ENCODE measurements around the gene GOLPH3.

GOLPH3 gene

GRCh38 chr5:32107291-32107690 lies 66.8 kb downstream of the GOLPH3 start:
- no peak for TF ChIP-seq MYC (IDR thresholded peaks at IDR 0.05; ENCODE audit: low read depth, low read length)
- no peak for TF ChIP-seq POLR2A (IDR thresholded peaks at IDR 0.05; ENCODE audit: extremely low read depth, insufficient read length)
- no peak for TF ChIP-seq MAX (IDR thresholded peaks at IDR 0.05; ENCODE audit: low read depth, low read length)
- TF ChIP-seq CTCF (IDR thresholded peaks at IDR 0.05; ENCODE audit: low read depth, low read length): no peak
- no peak for DNase-seq (ENCODE audit: low read depth)
- no peak overlapping the region for H3K4me3 ChIP-seq (ENCODE audit: low read depth, low read length)

- TF ChIP-seq MAX (IDR thresholded peaks at IDR 0.05; ENCODE audit: low read depth, low read length): no peak
- no peak for TF ChIP-seq MYC (IDR thresholded peaks at IDR 0.05; ENCODE audit: low read depth, low read length)
- no peak for TF ChIP-seq POLR2A (IDR thresholded peaks at IDR 0.05; ENCODE audit: extremely low read depth, insufficient read length)
- no peak for TF ChIP-seq CTCF (IDR thresholded peaks at IDR 0.05; ENCODE audit: low read depth, low read length)
- no peak for DNase-seq (ENCODE audit: low read depth)
- H3K4me3 ChIP-seq (ENCODE audit: low read depth, low read length): no peak overlapping the region
Measured at GRCh38 chr5:32103521-32103920, 70.6 kb downstream of the GOLPH3 start.

GRCh38 chr5:32102254-32102986 lies 71.7 kb downstream of the GOLPH3 start:
- TF ChIP-seq MAX (IDR thresholded peaks at IDR 0.05; ENCODE audit: low read depth, low read length) (no peak), POLR2A (IDR thresholded peaks at IDR 0.05; ENCODE audit: extremely low read depth, insufficient read length) (no peak), CTCF (IDR thresholded peaks at IDR 0.05; ENCODE audit: low read depth, low read length) (no peak), MYC (IDR thresholded peaks at IDR 0.05; ENCODE audit: low read depth, low read length) (no peak)
- no peak overlapping the region for H3K4me3 ChIP-seq (ENCODE audit: low read depth, low read length)
- no peak for DNase-seq (ENCODE audit: low read depth)

GRCh38 chr5:32100691-32101302 lies 73.3 kb downstream of the GOLPH3 start:
- H3K4me3 ChIP-seq (ENCODE audit: low read depth, low read length): no peak overlapping the region
- TF ChIP-seq POLR2A (IDR thresholded peaks at IDR 0.05; ENCODE audit: extremely low read depth, insufficient read length) (no peak), MYC (IDR thresholded peaks at IDR 0.05; ENCODE audit: low read depth, low read length) (no peak), CTCF (IDR thresholded peaks at IDR 0.05; ENCODE audit: low read depth, low read length) (no peak), MAX (IDR thresholded peaks at IDR 0.05; ENCODE audit: low read depth, low read length) (no peak)
- DNase-seq (ENCODE audit: low read depth): no peak

- no peak for DNase-seq (ENCODE audit: low read depth)
- TF ChIP-seq MYC (IDR thresholded peaks at IDR 0.05; ENCODE audit: low read depth, low read length): no peak
- TF ChIP-seq MAX (IDR thresholded peaks at IDR 0.05; ENCODE audit: low read depth, low read length): no peak
- TF ChIP-seq POLR2A (IDR thresholded peaks at IDR 0.05; ENCODE audit: extremely low read depth, insufficient read length): no peak
- no peak for TF ChIP-seq CTCF (IDR thresholded peaks at IDR 0.05; ENCODE audit: low read depth, low read length)
Measured at GRCh38 chr5:32100230-32100629, 73.9 kb downstream of the GOLPH3 start.

More at GRCh38 chr5:32100230-32100629, 73.9 kb downstream of the GOLPH3 start:
- no peak overlapping the region for H3K4me3 ChIP-seq (ENCODE audit: low read depth, low read length)
